Activated B cell treated with CpG ODN at 0.5 μM for 24 hours (primary cell): ENCODE results near the gene TROAP. TPM values are rescaled to one million over a fixed set of nuclear protein-coding genes. Genes with fewer than 3 reads are reported as not detected.
"Not testable (repeated sequence)": the region's sequence is repeated elsewhere in the genome, so short reads cannot be mapped to it uniquely, and the experiment has no call there.

Source experiments
- ATAC-seq: fragments of 200-7000 bp; cut with Tn5 transposase; one replicate; pipeline ENCODE4 v1.10.0; 2021; ENCODE audit warnings: low read depth, mild to moderate bottlenecking, moderate library complexity
- CTCF ChIA-PET: fragments of 350-600 bp; sonication (Branson Sonifier 250); formaldehyde crosslinking; loops from one replicate; lab custom pipeline; 2021; ENCODE audit warnings: antibody characterized with exemption; lab: Charles Lee
- POLR2A ChIA-PET: fragments of 350-600 bp; sonication (Branson Sonifier 250); formaldehyde crosslinking; loops from one replicate; lab custom pipeline; 2021; ENCODE audit warnings: antibody characterized with exemption; lab: Charles Lee
- DNase-seq: peaks from one replicate; pipeline ENCODE4 v3.0.0; 2022
- H3K27ac Mint-ChIP-seq: one replicate; pipeline ENCODE4 v1.8.0; 2020; ENCODE audit warnings: mixed read lengths
- H3K27me3 Mint-ChIP-seq: one replicate; pipeline ENCODE4 v1.8.0; 2021; ENCODE audit warnings: mixed read lengths
- H3K36me3 Mint-ChIP-seq: one replicate; pipeline ENCODE4 v1.8.0; 2021; ENCODE audit warnings: low read depth, mixed read lengths
- H3K4me1 Mint-ChIP-seq: one replicate; pipeline ENCODE4 v1.8.0; 2021; ENCODE audit warnings: mixed read lengths
- H3K4me3 Mint-ChIP-seq: one replicate; pipeline ENCODE4 v1.8.0; 2020; ENCODE audit warnings: mild to moderate bottlenecking, mixed read lengths
- H3K9me3 Mint-ChIP-seq: one replicate; pipeline ENCODE4 v1.8.0; 2020; ENCODE audit warnings: mixed read lengths
- CTCF ChIP-seq: fragments of 200-600 bp; IDR thresholded peaks from one replicate; pipeline ENCODE4 v1.8.0; 2022; ENCODE audit warnings: antibody characterized with exemption, mild to moderate bottlenecking
- intact Hi-C: fragments of 100-400 bp; cut with micrococcal nuclease; formaldehyde crosslinking; loops from one replicate; pipeline ENCODE4 v1.15.1; 2024
- total RNA-seq: library from RNA; stranded (reverse); gene quantifications from 2 replicates; pipeline ENCODE4 v1.2.3, GENCODE V29; 2022

The TROAP gene
- total RNA-seq, 1 donor from 2014 or later: 3.1 TPM

DNA sequence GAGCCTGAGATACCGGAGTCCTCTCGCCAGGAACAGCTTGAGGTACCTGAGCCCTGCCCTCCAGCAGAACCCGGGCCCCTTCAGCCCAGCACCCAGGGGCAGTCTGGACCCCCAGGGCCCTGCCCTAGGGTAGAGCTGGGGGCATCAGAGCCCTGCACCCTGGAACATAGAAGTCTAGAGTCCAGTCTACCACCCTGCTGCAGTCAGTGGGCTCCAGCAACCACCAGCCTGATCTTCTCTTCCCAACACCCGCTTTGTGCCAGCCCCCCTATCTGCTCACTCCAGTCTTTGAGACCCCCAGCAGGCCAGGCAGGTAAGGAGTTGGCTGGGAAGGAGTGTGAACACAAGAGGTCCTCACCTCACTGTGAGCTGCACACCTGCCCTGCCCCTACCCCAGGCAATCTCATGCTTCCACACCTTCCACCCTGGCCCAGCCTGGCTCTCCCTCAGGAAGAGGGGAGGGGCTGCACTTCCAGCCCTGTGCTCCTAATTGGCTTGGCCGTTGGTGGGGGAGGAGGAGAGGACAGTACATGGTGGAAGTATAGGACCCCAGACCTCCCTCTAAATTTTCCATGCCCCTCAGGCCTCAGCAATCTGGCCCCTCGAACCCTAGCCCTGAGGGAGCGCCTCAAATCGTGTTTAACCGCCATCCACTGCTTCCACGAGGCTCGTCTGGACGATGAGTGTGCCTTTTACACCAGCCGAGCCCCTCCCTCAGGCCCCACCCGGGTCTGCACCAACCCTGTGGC lies 7.8 kb downstream of the TROAP start:
- Mint-ChIP-seq H3K36me3 (no peaks in the 10 kb centered on the region), H3K27me3 (peaks cover 33% of the 10 kb centered on the region), H3K9me3 (no peaks in the 10 kb centered on the region), H3K4me3 (no peak overlapping the region), H3K4me1 (peaks cover 15% of the 10 kb centered on the region), H3K27ac (no peak overlapping the region)
- ChIA-PET POLR2A (interaction anchor here (0.5 to 0.7 kb wide), 2 partner anchors 117 to 191 kb away, joined by 3 to 5 read pairs; no protein-coding TSS in a partner anchor), CTCF (interaction anchor here (0.7 to 8.9 kb wide), 10 partner anchors 8 to 292 kb away, joined by 3 to 59 read pairs (median 8); partner anchors contain the start of genes DNAJC22, PRPF40B and TROAP)
- intact Hi-C loops: no loop called here
- no peak for TF ChIP-seq CTCF
- no peak for ATAC-seq
- no peak for DNase-seq

DNA sequence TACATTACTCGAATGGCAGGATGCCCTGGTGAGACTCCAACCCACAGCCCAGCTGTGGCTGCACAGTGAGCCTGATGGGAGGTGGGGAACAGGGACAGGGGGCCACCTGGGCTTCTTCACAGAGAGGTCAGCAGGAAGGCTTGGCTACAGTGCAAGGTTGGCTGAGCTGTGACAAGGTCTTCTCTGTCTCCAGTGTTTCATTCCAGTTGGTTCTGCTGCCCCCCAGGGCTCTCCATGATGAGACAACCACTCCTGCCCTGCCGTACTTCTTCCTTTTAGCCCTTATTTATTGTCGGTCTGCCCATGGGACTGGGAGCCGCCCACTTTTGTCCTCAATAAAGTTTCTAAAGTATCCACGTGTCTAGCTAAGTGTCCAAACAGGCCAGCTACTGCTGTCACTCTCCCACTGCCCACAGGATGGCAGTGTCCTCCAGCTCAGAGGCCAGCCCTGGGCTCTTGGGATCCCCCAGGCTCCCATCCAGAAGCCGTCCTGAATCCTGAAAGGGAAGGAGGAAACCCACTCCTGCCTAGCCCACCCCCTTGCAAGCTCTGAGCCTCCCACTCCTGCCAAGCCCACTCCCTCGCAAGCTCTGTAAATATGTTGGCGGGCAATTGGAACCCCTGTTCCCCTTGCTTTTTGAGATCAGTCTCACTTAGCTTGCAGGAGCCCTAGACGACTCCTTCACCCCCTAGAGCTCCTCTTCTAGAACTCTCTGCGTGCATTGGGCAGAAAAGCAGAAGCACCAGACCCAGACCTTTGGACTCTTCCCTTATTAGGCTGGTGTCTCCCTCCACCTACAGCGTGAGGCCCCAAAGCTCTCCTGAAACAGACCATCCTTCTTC lies 8.5 kb downstream of the TROAP start:
- no peaks in the 10 kb centered on the region for H3K36me3 Mint-ChIP-seq
- H3K27me3 Mint-ChIP-seq: peaks cover 33% of the 10 kb centered on the region
- intact Hi-C loops: loop anchor here (2.0 kb wide), 1 partner anchor 15 kb away; the partner anchor contains the start of gene DNAJC22
- no peak for TF ChIP-seq CTCF
- ChIA-PET POLR2A (interaction anchor here (0.6 kb wide), 1 partner anchor 183 kb away, joined by 6 read pairs; no protein-coding TSS in a partner anchor), CTCF (interaction anchor here (0.7 to 8.9 kb wide), 10 partner anchors 9 to 291 kb away, joined by 3 to 59 read pairs (median 8); partner anchors contain the start of genes DNAJC22, PRPF40B and TROAP)
- ATAC-seq (no peak), DNase-seq (no peak)
- no peaks in the 10 kb centered on the region for H3K9me3 Mint-ChIP-seq
- H3K4me3 Mint-ChIP-seq: no peak overlapping the region
- no peak overlapping the region for H3K27ac Mint-ChIP-seq
- peaks cover 16% of the 10 kb centered on the region for H3K4me1 Mint-ChIP-seq

- H3K27me3 Mint-ChIP-seq: peaks cover 39% of the 10 kb centered on the region
- no peaks in the 10 kb centered on the region for H3K36me3 Mint-ChIP-seq
- DNase-seq (no peak), ATAC-seq (no peak)
- H3K9me3 Mint-ChIP-seq: no peaks in the 10 kb centered on the region
- ChIA-PET POLR2A (interaction anchor here (0.6 kb wide), 1 partner anchor 182 kb away, joined by 6 read pairs; no protein-coding TSS in a partner anchor), CTCF (interaction anchor here (1.2 to 8.9 kb wide), 6 partner anchors 10 to 290 kb away, joined by 4 to 59 read pairs (median 20); partner anchors contain the start of genes DNAJC22, PRPF40B and TROAP)
- H3K27ac Mint-ChIP-seq: no peak overlapping the region
- peaks cover 24% of the 10 kb centered on the region for H3K4me1 Mint-ChIP-seq
- no peak overlapping the region for H3K4me3 Mint-ChIP-seq
- no peak for TF ChIP-seq CTCF
- intact Hi-C loops: loop anchor here (2.0 kb wide), 1 partner anchor 14 kb away; the partner anchor contains the start of gene DNAJC22
Measured at GRCh38 chr12:49332441-49332861, 9.4 kb downstream of the TROAP start.

DNA sequence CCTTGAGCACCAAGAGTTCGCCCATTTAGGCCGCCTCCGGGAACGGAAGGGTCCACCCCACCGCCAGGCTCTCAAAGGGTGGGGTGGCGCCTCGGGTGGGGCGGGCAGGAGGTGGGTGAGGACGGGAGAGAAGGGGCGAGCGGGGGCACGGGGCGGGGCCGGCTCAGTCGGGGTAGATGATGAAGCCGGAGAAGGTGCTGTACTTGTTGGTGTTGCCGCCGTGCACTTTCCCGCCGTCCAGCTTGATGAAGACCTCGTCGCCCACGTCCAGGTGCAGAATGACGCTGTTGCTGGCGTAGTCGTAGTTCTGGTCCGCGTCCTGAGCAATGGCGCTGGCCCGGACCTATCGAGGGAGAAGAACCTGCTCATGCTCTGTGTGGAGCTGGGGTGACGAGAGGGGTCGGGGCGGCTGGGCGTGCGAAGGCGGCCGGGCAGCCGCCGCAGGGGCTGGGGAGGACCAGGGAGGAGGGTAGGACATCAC lies 9.9 kb downstream of the TROAP start:
- DNase-seq (no peak), ATAC-seq (no peak)
- peak overlapping the region; percentile 67 for H3K4me3 Mint-ChIP-seq
- peaks cover 44% of the 10 kb centered on the region for H3K27me3 Mint-ChIP-seq
- no peaks in the 10 kb centered on the region for H3K9me3 Mint-ChIP-seq
- POLR2A ChIA-PET: interaction anchor here (0.6 to 0.7 kb wide), 2 partner anchors 8 to 334 kb away, joined by 8 to 10 read pairs; no protein-coding TSS in a partner anchor
- H3K4me1 Mint-ChIP-seq: peaks cover 29% of the 10 kb centered on the region
- intact Hi-C loops: loop anchor here (2.0 kb wide), 1 partner anchor 14 kb away; the partner anchor contains the start of gene DNAJC22
- no peak for TF ChIP-seq CTCF
- no peak overlapping the region for H3K27ac Mint-ChIP-seq
- CTCF ChIA-PET: interaction anchor here (1.1 to 8.9 kb wide), 4 partner anchors 10 to 180 kb away, joined by 3 to 59 read pairs (median 30); partner anchors contain the start of gene DNAJC22
- no peaks in the 10 kb centered on the region for H3K36me3 Mint-ChIP-seq

DNA sequence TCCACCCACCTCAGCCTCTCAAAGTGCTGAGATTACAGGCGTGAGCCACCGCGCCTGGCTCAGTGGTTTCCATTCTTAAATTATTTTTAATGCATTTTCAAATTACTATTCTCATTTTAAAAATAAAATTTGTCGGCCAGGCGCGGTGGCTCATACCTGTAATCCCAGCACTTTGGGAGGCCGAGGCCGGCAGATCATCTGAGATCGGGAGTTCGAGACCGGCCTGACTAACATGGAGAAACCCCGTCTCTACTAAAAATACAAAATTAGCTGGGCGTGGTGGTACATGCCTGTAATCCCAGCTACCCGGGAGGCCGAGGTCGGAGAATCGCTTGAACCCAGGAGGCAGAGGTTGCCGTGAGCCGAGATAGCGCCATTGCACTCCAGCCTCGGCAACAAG lies 10.7 kb downstream of the TROAP start:
- CTCF ChIA-PET: interaction anchor here (1.1 to 8.9 kb wide), 5 partner anchors 9 to 179 kb away, joined by 3 to 59 read pairs (median 28); partner anchors contain the start of gene DNAJC22
- peaks cover 49% of the 10 kb centered on the region for H3K27me3 Mint-ChIP-seq
- H3K9me3 Mint-ChIP-seq, DNase-seq, ATAC-seq, POLR2A ChIA-PET, H3K36me3 Mint-ChIP-seq, H3K4me3 Mint-ChIP-seq, H3K27ac Mint-ChIP-seq: not testable (repeated sequence)
- peaks cover 31% of the 10 kb centered on the region for H3K4me1 Mint-ChIP-seq
- intact Hi-C loops: loop anchor here (1.0 to 2.0 kb wide), 2 partner anchors 9 to 13 kb away; partner anchors contain the start of gene DNAJC22
